ENCODE data around the gene ZFY.
"Not testable (repeated sequence)": the region's sequence is repeated elsewhere in the genome, so short reads cannot be mapped to it uniquely, and the experiment has no call there.

Gene ZFY

DNA sequence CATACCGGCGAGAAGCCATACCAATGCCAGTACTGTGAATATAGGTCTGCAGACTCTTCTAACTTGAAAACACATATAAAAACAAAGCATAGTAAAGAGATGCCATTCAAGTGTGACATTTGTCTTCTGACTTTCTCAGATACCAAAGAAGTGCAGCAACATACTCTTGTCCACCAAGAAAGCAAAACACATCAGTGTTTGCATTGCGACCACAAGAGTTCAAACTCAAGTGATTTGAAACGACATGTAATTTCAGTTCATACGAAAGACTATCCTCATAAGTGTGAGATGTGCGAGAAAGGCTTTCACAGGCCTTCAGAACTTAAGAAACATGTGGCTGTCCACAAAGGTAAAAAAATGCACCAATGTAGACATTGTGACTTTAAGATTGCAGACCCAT, 44.1 kb downstream of the ZFY start:
- no peak for DNase-seq

DNA sequence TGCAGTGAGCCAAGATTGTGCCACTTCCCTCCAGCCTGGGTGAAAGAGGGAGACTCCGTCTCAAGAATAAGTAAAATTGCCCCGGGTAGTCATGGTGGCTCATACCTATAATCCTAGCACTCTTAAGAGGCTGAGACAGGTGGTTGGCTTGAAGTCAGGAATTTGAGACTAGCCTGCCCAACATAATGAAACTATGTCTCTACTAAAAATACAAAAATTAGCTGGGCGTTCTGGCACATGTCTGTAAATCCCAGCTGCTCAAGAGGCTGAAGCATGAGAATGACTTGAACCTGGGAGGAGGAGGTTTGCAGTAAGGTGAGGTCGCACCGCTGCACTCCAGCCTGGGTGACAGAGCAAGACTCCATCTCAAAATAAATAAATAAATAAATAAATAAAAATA, 49.3 kb downstream of the ZFY start:
- no peak for DNase-seq

DNA sequence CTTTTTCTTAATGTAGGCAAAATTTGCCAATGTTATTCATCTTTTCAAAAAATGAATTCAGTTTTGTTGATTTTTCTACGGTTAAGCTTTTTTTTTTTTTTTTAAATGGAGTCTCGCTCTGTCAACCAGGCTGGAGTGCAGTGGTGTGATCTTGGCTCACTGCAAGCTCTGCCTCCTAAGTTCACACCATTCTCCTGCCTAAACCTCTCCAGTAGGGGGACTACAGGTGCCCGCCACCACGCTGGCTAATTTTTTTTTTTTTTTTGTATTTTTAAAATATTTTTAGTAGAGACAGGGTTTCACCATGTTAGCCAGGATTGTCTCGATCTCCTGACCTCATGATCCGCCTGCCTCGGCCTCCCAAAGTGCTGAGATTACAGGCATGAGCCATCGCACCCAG, 52.0 kb downstream of the ZFY start:
- DNase-seq: not testable (repeated sequence)

DNA sequence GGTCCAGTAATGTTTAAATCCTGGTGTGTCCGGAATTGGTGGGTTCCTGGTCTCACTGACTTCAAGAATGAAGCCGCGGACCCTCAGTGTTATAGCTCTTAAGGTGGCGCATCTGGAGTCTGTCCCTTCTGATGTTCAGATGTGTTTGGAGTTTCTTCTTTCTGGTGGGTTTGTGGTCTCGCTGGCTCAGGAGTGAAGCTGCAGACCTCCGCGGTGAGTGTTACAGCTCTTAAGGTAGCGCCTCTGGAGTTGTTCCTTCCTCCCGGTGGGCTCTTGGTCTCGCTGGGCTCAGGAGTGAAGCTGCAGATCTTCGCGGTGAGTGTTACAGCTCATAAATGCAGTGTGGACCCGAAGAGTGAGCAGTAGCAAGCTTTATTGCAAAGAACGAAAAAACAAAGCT, 62.2 kb downstream of the ZFY start:
- DNase-seq: not testable (repeated sequence)

DNA sequence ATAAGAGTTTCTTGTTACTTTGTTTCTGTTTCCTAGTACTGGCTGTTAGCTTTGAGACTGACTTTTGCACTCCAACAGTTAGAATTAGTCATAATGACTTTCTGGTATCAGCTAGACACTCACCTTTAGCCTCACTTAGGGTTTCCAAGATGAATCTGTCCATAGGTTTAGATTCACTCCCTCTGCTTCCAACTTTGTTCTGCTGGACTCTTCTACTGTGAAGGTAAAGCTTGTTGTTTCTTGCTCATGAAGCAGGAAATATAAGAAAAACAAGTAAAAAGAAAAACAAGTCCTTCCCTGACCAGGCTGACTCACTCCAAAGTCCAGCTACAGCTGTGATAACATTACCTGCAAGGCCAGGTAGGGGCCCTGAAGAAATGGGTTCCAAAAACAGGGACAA, 67.0 kb downstream of the ZFY start:
- no peak for DNase-seq

DNA sequence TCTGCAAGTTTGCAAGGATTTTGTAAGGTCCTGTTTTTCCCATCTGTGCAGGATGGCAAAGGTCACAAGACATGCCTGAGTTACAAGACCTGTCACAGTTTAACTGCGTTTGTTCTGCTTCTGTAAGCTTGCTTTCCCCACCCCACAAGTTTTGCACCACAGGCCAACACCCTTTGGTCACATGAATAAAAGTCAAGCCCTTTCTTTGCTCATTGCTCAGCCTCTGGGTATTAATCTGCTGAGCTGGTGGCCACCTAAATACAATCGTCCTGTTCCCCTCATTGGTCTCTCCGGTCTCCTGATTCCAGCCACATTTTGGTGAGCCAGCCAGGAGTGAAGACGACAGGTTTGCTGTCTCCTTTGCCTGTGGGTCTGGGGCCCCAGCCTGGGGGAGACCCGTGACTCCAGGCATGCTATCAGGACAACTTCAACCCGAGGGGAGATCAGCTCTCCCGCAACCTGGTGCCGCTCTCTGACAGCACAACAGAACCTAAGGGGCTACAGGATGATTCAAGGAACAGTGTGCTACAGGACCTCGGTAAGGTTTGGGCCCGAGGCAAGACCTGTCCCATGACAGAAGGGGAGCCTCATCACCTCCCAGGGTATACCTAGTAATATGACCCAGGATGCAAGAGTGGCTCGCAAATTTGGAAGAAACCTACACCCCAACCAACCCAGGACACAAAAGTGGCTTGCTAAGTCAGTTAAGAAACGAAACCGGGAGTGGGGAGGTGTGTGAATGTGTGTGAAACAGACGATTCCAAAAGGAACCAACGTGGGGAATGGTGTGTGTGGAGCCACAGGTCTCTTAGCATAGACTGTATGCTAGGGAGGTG, 67.7 kb downstream of the ZFY start:
- DNase-seq: no peak

DNA sequence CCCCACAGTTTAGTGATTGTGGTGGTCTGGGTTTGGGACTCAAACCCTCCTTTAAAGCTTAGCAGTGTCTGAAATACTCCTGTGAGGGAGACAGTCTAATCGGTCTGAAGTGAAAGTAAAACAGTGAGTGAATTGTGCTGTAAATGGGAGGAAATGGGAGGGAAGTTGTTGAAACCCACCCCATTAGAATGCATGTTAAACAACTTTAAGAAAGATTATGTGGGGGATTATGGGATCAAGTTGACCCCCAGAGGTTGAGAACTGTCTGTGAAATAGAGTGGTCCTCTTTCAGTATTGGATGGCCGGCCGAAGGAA, 68.3 kb downstream of the ZFY start:
- no peak for DNase-seq

DNA sequence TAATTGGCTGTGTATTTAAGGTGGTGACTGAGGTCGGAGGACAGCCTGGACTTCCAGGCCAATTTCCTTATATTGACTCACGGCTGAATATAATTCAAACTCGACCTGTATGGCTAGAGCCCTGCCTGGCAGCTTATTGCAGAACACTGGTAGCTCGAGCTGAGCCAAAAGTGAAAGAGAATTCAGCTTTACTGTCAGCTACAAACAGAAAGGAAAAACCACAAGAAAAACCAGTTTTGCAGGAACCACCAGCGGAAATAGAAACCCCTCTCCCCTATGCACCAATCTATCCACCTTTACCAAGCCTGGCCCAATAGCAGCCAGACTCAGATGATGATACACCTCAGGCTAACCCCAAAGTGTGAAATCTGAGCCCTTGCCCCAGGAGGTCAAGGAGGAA, 68.7 kb downstream of the ZFY start:
- DNase-seq: no peak

DNA sequence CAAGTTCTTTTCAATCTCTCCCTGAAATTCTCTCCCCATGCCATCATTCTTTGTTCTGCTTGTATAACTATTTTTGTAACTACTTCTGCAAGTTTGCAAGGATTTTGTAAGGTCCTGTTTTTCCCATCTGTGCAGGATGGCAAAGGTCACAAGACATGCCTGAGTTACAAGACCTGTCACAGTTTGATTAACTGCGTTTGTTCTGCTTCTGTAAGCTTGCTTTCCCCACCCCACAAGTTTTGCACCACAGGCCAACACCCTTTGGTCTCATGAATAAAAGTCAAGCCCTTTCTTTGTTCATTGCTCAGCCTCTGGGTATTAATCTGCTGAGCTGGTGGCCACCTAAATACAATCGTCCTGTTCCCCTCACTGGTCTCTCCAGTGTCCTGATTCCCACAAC, 70.8 kb downstream of the ZFY start:
- DNase-seq: not testable (repeated sequence)

DNA sequence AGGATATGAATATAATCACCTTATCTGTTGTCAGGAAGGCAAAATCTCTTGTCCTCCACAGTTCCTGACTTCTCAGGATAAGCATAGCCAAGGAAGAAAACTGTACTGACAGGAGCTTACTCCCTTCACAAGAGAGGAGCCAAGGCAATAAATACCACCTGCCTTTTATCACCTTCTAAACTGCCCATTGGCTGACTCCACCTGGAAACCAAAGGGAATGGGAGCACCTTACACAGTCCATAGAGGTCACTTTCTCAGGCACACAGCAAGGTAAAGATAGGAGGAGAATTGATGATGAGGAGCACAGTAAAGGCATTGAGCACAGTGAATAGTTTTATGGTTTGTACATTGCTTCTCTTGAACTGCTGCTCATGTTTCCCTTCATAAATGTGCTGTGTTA, 72.8 kb downstream of the ZFY start:
- no peak for DNase-seq

DNA sequence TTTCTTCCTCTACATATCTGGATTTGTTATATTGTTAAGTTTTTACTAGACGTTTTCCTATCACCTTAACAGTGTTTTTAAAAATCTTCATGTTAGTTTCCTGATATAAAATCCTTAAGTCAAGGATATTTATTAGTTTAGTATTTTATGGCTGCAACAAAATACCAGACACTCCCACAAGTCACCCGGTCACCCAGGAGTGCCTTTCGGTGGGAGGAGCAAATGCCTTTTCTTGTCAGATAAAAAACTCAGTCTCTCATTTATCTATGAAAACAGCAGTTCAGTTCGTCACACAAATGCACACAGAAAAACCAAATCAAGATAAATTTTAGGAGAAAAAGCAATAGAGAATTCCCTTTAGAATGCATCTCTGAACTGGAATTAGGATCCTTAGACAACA, 77.0 kb downstream of the ZFY start:
- no peak for DNase-seq

DNA sequence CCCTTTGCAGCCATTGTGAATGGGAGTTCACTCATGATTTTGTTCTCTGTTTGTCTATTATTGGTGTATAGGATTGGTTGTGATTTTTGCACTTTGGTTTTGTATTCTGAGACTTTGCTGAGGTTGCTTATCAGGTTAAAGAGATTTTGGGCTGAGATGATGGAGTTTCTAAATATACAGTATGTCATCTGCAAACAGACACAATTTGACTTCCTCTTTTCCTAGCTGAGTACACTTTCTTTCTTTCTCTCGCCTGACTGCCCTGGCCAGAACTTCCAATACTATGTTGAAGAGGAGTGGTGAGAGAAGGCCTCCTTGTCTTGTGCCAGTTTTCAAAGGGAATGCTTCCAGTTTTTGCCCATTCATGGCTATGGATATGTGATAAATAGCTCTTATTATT, 81.4 kb downstream of the ZFY start:
- no peak for DNase-seq

DNA sequence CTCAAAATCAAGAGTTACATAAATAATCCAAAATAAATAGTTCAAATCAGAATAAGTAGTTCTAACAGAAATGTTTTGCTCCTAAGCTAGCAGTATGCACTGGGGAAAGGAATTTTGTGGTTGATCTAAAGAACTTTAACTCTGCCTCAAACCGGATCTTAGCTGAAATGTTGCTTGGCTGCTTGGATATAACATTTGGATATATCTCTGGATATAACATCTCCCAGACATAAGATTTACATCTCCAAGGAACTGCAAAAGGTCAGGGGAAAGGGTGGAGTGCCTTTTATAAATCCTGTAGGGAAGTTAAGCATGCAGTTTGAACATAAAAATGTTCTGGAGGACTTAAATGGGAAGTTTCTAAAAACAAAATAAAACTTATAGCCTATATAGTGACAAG, 83.4 kb downstream of the ZFY start:
- no peak for DNase-seq

DNA sequence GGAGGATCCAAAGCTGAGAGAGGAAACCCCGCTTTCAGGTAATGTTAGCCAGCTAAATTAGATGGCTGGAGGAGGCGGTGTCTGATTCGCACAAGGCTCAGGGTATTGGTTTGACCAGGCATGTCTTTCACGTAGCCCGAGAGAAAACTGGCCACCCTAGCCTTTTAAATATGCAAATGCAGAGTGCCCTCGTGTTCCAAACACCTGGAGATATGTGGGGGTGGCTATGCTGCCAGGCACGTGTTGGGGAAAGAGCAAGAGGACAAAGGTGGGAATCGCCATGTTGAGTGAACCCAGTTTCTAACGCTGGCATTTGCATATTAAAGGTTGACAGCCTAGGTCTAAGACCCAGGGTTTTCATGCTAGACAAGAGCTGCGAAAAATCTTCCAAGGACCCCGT, 84.4 kb downstream of the ZFY start:
- DNase-seq: no peak

DNA sequence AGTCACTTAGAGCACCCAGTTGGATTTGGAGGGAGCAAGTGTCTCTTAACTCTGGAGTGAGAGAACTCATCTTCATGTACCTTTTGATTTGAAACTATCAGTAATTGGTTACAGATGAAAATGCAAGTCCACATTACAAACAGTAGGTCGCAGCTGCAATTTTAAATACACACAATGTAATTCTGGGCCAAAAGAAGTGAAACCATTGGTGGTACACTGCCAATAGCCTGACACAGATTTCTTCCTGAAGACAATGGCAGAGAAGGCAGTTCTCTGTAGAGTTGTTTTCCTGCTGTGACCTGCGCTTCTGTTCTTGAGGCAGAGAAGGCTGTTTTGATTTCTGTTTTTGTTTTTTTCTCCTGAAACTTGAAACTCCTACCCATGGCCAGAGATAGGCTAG, 86.0 kb downstream of the ZFY start:
- DNase-seq: no peak

DNA sequence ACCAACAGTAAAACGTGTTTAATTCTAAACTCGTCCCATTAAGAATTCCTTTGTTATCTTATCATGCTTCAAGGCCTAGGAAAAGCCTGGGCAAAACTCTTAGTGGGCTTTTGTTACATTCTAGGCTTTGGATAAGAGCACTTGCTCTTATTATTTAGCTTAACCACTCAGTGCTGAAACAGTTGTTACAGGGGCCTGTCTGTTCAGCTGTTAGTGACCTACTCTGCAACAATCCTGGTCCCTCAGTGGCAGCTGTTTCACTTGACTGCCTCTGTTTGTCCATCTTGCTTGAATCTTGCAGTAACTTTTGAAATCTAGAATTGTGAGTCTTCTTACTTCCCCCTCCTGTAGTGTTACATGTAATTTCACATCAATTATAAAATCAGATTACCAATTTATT, 88.4 kb downstream of the ZFY start:
- no peak for DNase-seq

DNA sequence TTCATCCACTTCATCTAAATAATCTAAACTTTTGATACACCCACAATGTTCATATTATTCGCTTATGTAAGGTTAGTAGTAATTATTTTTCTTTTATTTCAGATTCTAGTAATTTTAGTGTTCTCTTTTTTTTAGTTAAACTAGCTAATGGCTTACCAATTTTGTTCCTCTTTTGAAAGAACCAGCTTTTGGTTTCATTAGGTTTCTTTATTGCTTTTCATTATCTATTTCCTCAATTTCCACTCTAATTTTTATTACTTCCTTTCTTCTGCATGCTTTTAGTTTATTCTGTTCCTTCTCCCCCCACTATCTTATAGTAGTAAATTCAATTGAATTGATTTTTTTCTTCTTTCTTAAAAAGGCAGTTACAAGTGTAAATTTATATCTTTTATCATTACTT, 90.2 kb downstream of the ZFY start:
- no peak for DNase-seq

Measured in SHP77 (cell line).